VCaP (cell line): ENCODE results near the gene AMMECR1L.
A peak's percentile ranks its signal among the peaks of the same experiment; 100 is the strongest.

Experiments
- H3K27ac ChIP-seq: fragments of 450-650 bp; 2 replicates; pipeline ENCODE4 v1.5.1; 2017
- TF ChIP-seq, protein P1 (sequence below): fragments of 450-650 bp; conservative IDR thresholded peaks from 2 replicates; pipeline ENCODE4 v1.5.1; 2017; ENCODE audit warnings: mild to moderate bottlenecking, moderate library complexity

The AMMECR1L gene

GRCh38 chr2:127884436-127884835, 1.3 kb downstream of the AMMECR1L start:
- TF ChIP-seq, protein P1, sequence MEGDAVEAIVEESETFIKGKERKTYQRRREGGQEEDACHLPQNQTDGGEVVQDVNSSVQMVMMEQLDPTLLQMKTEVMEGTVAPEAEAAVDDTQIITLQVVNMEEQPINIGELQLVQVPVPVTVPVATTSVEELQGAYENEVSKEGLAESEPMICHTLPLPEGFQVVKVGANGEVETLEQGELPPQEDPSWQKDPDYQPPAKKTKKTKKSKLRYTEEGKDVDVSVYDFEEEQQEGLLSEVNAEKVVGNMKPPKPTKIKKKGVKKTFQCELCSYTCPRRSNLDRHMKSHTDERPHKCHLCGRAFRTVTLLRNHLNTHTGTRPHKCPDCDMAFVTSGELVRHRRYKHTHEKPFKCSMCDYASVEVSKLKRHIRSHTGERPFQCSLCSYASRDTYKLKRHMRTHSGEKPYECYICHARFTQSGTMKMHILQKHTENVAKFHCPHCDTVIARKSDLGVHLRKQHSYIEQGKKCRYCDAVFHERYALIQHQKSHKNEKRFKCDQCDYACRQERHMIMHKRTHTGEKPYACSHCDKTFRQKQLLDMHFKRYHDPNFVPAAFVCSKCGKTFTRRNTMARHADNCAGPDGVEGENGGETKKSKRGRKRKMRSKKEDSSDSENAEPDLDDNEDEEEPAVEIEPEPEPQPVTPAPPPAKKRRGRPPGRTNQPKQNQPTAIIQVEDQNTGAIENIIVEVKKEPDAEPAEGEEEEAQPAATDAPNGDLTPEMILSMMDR: no peak
- peak overlapping the region; percentile 67 for H3K27ac ChIP-seq

GRCh38 chr2:127879899-127880298, 5.9 kb downstream of the AMMECR1L start:
- TF ChIP-seq, protein P1: no peak

GRCh38 chr2:127877626-127878025, 8.1 kb downstream of the AMMECR1L start:
- TF ChIP-seq, protein P1: no peak
- H3K27ac ChIP-seq: no peak overlapping the region

More at GRCh38 chr2:127879899-127880298, 5.9 kb downstream of the AMMECR1L start:
- H3K27ac ChIP-seq: no peak overlapping the region

GRCh38 chr2:127877136-127877535, 8.6 kb downstream of the AMMECR1L start:
- H3K27ac ChIP-seq: no peak overlapping the region
- TF ChIP-seq, protein P1: no peak

- TF ChIP-seq, protein P1: no peak
- H3K27ac ChIP-seq: no peak overlapping the region
These were observed 11.1 kb downstream of the AMMECR1L start for GRCh38 chr2:127874378-127875269.

GRCh38 chr2:127873707-127874303, 12.0 kb downstream of the AMMECR1L start:
- TF ChIP-seq, protein P1: no peak

DNA sequence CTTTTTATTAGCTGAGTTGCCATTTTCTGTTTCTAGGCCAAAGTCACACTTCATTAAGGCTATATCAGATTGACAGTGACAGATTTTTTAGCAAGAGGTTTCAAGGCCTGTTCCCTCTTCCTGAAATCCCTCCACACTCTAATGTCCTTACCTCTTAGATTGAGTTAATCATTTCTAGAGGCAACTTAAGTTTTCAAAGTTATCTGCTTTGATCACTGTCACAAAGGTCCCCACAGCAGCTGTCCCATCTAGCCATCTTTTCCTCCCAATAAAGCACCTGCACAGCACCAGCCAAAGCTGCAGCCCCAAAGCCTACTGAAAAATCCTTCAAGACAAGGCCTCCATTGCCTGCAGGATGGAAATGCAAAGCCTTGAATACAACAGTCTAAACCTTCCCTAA, 13.4 kb downstream of the AMMECR1L start:
- TF ChIP-seq, protein P1: no peak
- H3K27ac ChIP-seq: no peak overlapping the region

More at GRCh38 chr2:127873707-127874303, 12.0 kb downstream of the AMMECR1L start:
- H3K27ac ChIP-seq: no peak overlapping the region
